GM23338 (cell line): ENCODE results near the gene TMEM123. TPM values are rescaled to one million over a fixed set of nuclear protein-coding genes. Genes with fewer than 3 reads are reported as not detected.

Experiments used
- ATAC-seq: fragments of 200-7000 bp; cut with Tn5 transposase; 3 replicates; pipeline ENCODE4 v1.9.1; 2020
- DNase-seq: peaks from one replicate; pipeline ENCODE4 v3.0.0-alpha.2; 2015; ENCODE audit warnings: low spot score
- H2AFZ ChIP-seq: fragments of 200-600 bp; sonication (generic); 2 replicates; pipeline ENCODE4 v1.8.0; 2016; ENCODE audit warnings: antibody characterized with exemption, mild to moderate bottlenecking, moderate library complexity
- H3F3A ChIP-seq: fragments of 200-600 bp; sonication (generic); replicated peaks from 2 replicates; pipeline ENCODE4 v1.8.0; 2017; ENCODE audit warnings: antibody characterized with exemption, mixed run types, low read depth
- H3K27ac ChIP-seq: fragments of 200-600 bp; sonication (generic); 2 replicates; pipeline ENCODE4 v1.6.1; 2016; ENCODE audit warnings: low read depth
- H3K27me3 ChIP-seq: fragments of 200-600 bp; sonication (generic); 2 replicates; pipeline ENCODE4 v1.8.0; 2016; ENCODE audit warnings: mild to moderate bottlenecking, mixed run types, moderate library complexity; ENCODE audit not compliant: insufficient read depth
- H3K36me3 ChIP-seq: fragments of 200-600 bp; sonication (generic); 2 replicates; pipeline ENCODE4 v1.8.0; 2016; ENCODE audit warnings: mild to moderate bottlenecking; ENCODE audit not compliant: insufficient read depth
- H3K4me1 ChIP-seq: fragments of 200-600 bp; sonication (generic); 2 replicates; pipeline ENCODE4 v1.8.0; 2016; ENCODE audit warnings: mild to moderate bottlenecking, moderate library complexity; ENCODE audit not compliant: insufficient read depth
- H3K4me2 ChIP-seq: fragments of 200-600 bp; sonication (generic); 2 replicates; pipeline ENCODE4 v1.7.1; 2017; ENCODE audit warnings: mixed run types
- H3K4me3 ChIP-seq: fragments of 200-600 bp; sonication (generic); 2 replicates; pipeline ENCODE4 v1.6.1; 2016; ENCODE audit warnings: mixed run types
- H3K79me2 ChIP-seq: fragments of 200-600 bp; sonication (generic); replicated peaks from 2 replicates; pipeline ENCODE4 v1.8.0; 2017; ENCODE audit warnings: mild to moderate bottlenecking; ENCODE audit not compliant: insufficient read depth
- H3K9me2 ChIP-seq: fragments of 200-600 bp; sonication (generic); 2 replicates; pipeline ENCODE4 v1.8.0; 2017; ENCODE audit not compliant: insufficient read depth
- H4K20me1 ChIP-seq: fragments of 200-600 bp; sonication (generic); replicated peaks from 2 replicates; pipeline ENCODE4 v1.8.0; 2017; ENCODE audit warnings: mild to moderate bottlenecking; ENCODE audit not compliant: insufficient read depth
- H3K27ac Mint-ChIP-seq: 2 replicates; pipeline ENCODE4 v1.8.0; 2020; ENCODE audit warnings: inconsistent platforms, mild to moderate bottlenecking, moderate library complexity, mixed read lengths
- H3K27me3 Mint-ChIP-seq: 3 replicates; pipeline ENCODE4 v1.8.0; 2022; ENCODE audit warnings: low read depth, mild to moderate bottlenecking, moderate library complexity, mixed read lengths, inconsistent platforms; ENCODE audit not compliant: insufficient read depth, poor library complexity
- H3K36me3 Mint-ChIP-seq: 3 replicates; pipeline ENCODE4 v1.8.0; 2021; ENCODE audit warnings: low read depth, mild to moderate bottlenecking, inconsistent platforms, moderate library complexity, mixed read lengths
- H3K4me1 Mint-ChIP-seq: 3 replicates; pipeline ENCODE4 v1.8.0; 2020; ENCODE audit warnings: mild to moderate bottlenecking, inconsistent platforms, mixed read lengths
- H3K4me3 Mint-ChIP-seq: 3 replicates; pipeline ENCODE4 v1.8.0; 2021; ENCODE audit warnings: moderate library complexity, mild to moderate bottlenecking, inconsistent platforms, mixed read lengths
- H3K9me3 Mint-ChIP-seq: 3 replicates; pipeline ENCODE4 v1.8.0; 2020; ENCODE audit warnings: moderate library complexity, mild to moderate bottlenecking, inconsistent platforms, mixed read lengths
- CREB1 ChIP-seq: fragments of 250-450 bp; sonication (Bioruptor Pico); IDR thresholded peaks from 2 replicates; pipeline ENCODE4 v1.5.0; 2020; ENCODE audit warnings: low read depth, mild to moderate bottlenecking, moderate library complexity
- CTCF ChIP-seq, 2 experiments: fragments of 200-600 bp in 1 of 2; sonication (generic) in 1 of 2; conservative IDR thresholded peaks; 2 replicates each; pipeline versions ENCODE4 v1.5.1 to v1.6.1; 2016 to 2017; ENCODE audit warnings: antibody characterized with exemption in 2 of 2, low read depth in 2 of 2, mild to moderate bottlenecking in 2 of 2, moderate library complexity in 1 of 2
- EZH2 ChIP-seq: fragments of 200-600 bp; sonication (generic); IDR thresholded peaks from one replicate; pipeline ENCODE4 v1.8.0; 2017; ENCODE audit warnings: antibody characterized with exemption, mild to moderate bottlenecking, low read depth; ENCODE audit not compliant: unreplicated experiment
- EZH2phosphoT487 ChIP-seq: fragments of 200-600 bp; sonication (generic); IDR thresholded peaks from one replicate; pipeline ENCODE4 v1.8.1; 2018; ENCODE audit warnings: antibody characterized with exemption; ENCODE audit not compliant: unreplicated experiment
- JUNB ChIP-seq: IDR thresholded peaks from one replicate; pipeline ENCODE4 v1.6.1; 2016; ENCODE audit warnings: antibody characterized with exemption; ENCODE audit not compliant: unreplicated experiment
- NANOG ChIP-seq: IDR thresholded peaks from 2 replicates; pipeline ENCODE4 v1.6.1; 2016; ENCODE audit warnings: antibody characterized with exemption, borderline replicate concordance
- POLR2AphosphoS5 ChIP-seq: IDR thresholded peaks from 2 replicates; pipeline ENCODE4 v1.6.1; 2016; ENCODE audit warnings: antibody characterized with exemption, low read depth
- REST ChIP-seq: IDR thresholded peaks from one replicate; pipeline ENCODE4 v1.6.1; 2018; ENCODE audit warnings: antibody characterized with exemption; ENCODE audit not compliant: unreplicated experiment
- STAT1 ChIP-seq: IDR thresholded peaks from one replicate; pipeline ENCODE4 v1.6.1; 2016; ENCODE audit warnings: antibody characterized with exemption; ENCODE audit not compliant: unreplicated experiment
- ZNF114 ChIP-seq: fragments of 250-450 bp; sonication (Bioruptor Pico); IDR thresholded peaks from 2 replicates; pipeline ENCODE4 v1.5.0; 2020; ENCODE audit warnings: mild to moderate bottlenecking, moderate library complexity
- ZNF331 ChIP-seq: fragments of 250-450 bp; sonication (Bioruptor Pico); IDR thresholded peaks from 2 replicates; pipeline ENCODE4 v1.5.0; 2020; ENCODE audit warnings: low read depth, mild to moderate bottlenecking, moderate library complexity
- ZNF462 ChIP-seq: fragments of 250-450 bp; sonication (Bioruptor Pico); IDR thresholded peaks from 2 replicates; pipeline ENCODE4 v1.5.0; 2020; ENCODE audit warnings: mild to moderate bottlenecking, moderate library complexity
- polyA plus RNA-seq: library from polyadenylated mRNA; unstranded; fragments of >200 nt; fragmentation: Nextera tagmentation; extraction: Ambion mirVana; gene quantifications from 2 replicates; pipeline ENCODE4 v1.2.1, GENCODE V29; 2016
- total RNA-seq: library from RNA; depleted of rRNA; stranded (reverse); fragments of >200 nt; shearing (Covaris generic); gene quantifications from 2 replicates; pipeline ENCODE4 v1.2.3, GENCODE V29; 2014
- TF ChIP-seq, protein P1 (sequence below): IDR thresholded peaks from 2 replicates; pipeline ENCODE4 v1.6.1; 2016; ENCODE audit warnings: antibody characterized with exemption

The TMEM123 gene
- total and polyA plus RNA-seq, 2 experiments from 2014 or later: 44.1 to 61.0 TPM

DNA sequence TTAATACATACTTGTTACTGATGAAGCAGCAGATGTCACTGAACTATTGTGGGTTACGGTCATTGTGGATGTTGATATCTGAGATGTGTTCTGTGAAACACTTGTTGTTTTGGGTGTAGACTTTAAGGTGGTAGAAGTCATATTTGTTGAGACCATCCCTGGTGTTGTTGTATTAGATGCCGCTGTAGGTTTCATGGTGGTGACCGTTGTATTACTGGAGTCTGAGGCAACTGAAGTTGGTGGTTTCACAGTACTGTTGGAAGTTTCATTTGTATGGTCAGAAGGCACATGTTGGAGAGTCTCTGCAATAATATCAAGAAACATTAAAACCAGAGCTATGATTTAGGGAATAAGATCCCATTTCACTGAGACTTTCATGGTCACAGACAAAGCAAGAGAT lies 50.7 kb downstream of the TMEM123 start:
- H3K9me2 ChIP-seq: no peaks in the 10 kb centered on the region
- no peaks in the 10 kb centered on the region; the same call in 1 of the 2 replicates for H3K36me3 ChIP-seq
- Mint-ChIP-seq H3K27me3 (peaks cover 3% of the 10 kb centered on the region), H3K36me3 (peaks cover 18% of the 10 kb centered on the region; the same call in 2 of the 3 replicates), H3K27ac (no peak overlapping the region), H3K4me1 (peaks cover 1% of the 10 kb centered on the region), H3K4me3 (no peak overlapping the region), H3K9me3 (no peaks in the 10 kb centered on the region)
- peaks cover 3% of the 10 kb centered on the region; the same call in 1 of the 2 replicates for H4K20me1 ChIP-seq
- no peaks in the 10 kb centered on the region for H3F3A ChIP-seq
- TF ChIP-seq ZNF114 (CRISPR knock-in tag): no peak
- no peak for TF ChIP-seq EZH2phosphoT487
- no peak for TF ChIP-seq NANOG
- TF ChIP-seq ZNF462 (CRISPR knock-in tag): no peak
- TF ChIP-seq, protein P1, sequence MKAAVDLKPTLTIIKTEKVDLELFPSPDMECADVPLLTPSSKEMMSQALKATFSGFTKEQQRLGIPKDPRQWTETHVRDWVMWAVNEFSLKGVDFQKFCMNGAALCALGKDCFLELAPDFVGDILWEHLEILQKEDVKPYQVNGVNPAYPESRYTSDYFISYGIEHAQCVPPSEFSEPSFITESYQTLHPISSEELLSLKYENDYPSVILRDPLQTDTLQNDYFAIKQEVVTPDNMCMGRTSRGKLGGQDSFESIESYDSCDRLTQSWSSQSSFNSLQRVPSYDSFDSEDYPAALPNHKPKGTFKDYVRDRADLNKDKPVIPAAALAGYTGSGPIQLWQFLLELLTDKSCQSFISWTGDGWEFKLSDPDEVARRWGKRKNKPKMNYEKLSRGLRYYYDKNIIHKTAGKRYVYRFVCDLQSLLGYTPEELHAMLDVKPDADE: no peak
- no peak for TF ChIP-seq EZH2
- TF ChIP-seq JUNB: no peak
- no peak for TF ChIP-seq POLR2AphosphoS5
- no peak for TF ChIP-seq STAT1
- no peak for TF ChIP-seq REST
- no peak for TF ChIP-seq CREB1 (CRISPR knock-in tag)
- TF ChIP-seq CTCF (conservative IDR thresholded peaks at IDR 0.05; ENCODE audit: low read depth in 2 of 2): no peak
- TF ChIP-seq ZNF331: no peak
- no peak overlapping the region for H3K4me3 ChIP-seq
- ATAC-seq: no peak
- H3K27me3 ChIP-seq: no peaks in the 10 kb centered on the region
- no peak overlapping the region for H3K27ac ChIP-seq
- no peak overlapping the region for H2AFZ ChIP-seq
- H3K4me1 ChIP-seq: no peaks in the 10 kb centered on the region
- 0 out of 2 replicates have a peak, but pooled peaks cover 8% of the 10 kb centered on the region for H3K79me2 ChIP-seq
- DNase-seq: no peak
- no peak overlapping the region for H3K4me2 ChIP-seq
